Kidney capillary endothelial cell (primary cell): Measurements from ENCODE around the gene RAB40AL.
"Not testable (repeated sequence)": the region's sequence is repeated elsewhere in the genome, so short reads cannot be mapped to it uniquely, and the experiment has no call there.

Source experiments
- DNase-seq: peaks from one replicate; pipeline ENCODE4 v3.0.0-alpha.2; 2018; ENCODE audit warnings: low spot score

The RAB40AL gene

DNA sequence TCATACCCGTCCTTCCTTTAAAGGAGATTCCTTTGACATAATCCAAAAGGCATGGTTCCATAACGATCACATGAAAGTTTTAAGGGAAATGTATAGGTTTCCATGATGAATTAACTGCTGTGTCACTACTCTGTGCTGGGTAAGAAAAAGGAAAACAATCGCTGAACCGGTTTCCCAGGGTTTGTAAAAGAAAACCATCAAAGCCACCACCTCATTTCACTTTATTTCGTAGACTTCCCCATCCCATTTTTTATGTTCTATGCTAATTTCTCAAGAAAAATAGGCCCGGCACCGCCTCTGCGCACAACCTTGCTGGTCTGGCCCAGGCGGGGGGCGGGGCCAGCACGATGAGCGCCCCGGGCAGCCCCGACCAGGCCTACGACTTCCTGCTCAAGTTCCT, at the start of gene RAB40AL:
Gene RAB40AL (plus strand): TSS at position 301 of the 400 bp plus-strand sequence. CDS start 47 bp downstream, at position 348.
- not testable (repeated sequence) for DNase-seq

DNA sequence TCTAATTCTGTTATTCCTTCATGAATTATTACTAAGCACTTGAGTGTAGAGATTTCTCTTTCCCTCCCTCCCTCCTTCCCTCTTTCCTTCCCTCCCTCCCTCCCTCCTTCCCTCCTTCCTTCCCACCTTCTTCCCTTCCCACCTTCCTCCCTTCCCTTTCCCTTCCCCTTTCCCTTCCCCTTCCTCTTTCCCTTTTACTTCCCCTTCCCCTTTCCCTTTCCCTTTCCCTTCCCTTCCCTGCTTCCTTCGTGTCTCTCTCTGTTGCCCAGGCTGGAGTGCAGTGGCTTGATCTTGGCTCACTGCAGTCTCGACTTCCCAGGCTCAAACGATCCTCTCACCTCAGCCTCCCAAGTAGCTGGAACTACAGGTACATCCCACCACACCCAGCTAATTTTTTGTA, 49.4 kb upstream of the RAB40AL start:
- DNase-seq = no peak

GRCh38 chrX:102892103-102892502, 45.0 kb upstream of the RAB40AL start:
- DNase-seq = no peak

DNA sequence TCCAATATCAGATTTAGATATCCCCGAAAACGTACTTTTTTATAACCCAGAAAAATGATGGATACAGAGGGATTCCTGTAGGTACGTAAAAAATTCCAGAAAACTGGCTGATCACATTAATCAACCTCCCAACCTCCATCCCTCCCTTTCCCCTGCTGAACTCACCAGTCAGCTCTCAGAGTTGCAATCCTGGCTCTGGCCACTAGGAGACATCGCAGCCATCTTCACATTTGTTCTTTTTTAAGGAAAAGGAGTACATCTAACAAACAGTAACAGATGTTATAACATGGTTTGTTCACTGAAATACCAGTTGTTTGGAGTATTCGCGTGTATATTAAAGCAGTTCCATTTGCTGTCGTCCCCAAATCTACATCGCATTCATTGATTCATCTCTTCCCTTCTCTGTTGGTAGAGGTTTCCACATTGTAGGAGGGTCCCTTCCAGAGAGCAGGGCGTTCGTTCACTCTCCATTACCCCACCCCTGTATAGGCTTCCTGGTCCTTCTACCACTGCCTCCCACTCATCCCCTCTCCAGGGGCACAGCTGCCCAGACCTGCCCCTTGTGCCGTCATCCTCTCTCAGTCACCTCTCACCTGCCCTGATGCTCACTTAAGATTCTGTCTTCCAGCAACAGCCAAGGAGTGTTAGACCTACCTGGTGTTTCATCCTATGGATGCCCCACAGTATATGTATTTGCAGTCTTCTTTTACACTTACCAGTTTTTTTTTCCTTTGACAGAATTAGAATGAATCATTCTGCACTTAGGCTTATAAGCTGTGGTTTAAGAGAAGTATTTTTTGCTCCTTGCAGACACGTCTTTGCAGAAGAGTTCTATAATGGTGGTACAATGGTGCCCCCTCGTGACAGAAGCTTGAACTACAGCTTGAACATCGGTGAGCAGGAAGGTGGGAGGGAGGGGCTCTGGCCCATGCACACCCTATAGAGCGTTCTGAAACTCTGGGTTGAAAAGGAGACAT, 36.8 kb upstream of the RAB40AL start:
- DNase-seq = peak; percentile 40

GRCh38 chrX:102902355-102902754, 34.7 kb upstream of the RAB40AL start:
- DNase-seq = no peak

DNA sequence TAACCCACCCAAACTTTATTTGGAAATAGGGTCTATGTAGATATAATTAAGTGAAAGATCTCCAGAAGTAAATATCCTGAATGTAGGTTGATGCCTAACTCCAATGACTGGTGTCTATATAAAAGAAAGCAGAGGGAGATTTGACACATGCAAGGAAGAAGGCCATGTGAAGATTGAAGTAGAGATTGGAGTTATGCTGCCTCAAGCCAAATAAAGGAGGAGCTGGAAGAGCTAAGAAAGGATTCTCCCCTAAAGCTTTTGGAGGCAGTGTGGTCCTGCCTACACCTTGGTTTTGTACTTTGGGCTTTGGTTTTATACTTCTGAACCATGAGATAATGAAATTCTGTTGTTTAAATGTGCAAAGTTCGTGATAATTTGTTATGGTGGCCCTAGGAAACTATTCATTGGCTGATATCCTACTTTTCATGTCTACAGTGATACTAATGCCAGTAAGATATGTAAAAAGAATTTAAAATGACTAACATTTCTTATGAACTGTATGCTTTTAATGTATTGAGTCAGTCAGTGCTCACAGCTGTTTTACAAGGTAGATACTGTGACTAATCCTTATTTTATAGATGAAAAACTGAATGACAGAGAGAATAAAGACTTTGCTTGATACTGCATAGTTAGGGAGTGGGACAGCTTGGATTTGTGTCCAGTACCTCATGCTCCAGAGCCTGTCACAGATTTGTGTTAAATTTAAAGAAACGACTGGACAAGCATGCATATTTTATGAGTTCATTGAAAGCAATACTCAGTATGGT, 5.9 kb upstream of the RAB40AL start:
- DNase-seq = no peak

- DNase-seq = peak; percentile 21
These were observed 2.4 kb upstream of the RAB40AL start for GRCh38 chrX:102934624-102935023.

DNA sequence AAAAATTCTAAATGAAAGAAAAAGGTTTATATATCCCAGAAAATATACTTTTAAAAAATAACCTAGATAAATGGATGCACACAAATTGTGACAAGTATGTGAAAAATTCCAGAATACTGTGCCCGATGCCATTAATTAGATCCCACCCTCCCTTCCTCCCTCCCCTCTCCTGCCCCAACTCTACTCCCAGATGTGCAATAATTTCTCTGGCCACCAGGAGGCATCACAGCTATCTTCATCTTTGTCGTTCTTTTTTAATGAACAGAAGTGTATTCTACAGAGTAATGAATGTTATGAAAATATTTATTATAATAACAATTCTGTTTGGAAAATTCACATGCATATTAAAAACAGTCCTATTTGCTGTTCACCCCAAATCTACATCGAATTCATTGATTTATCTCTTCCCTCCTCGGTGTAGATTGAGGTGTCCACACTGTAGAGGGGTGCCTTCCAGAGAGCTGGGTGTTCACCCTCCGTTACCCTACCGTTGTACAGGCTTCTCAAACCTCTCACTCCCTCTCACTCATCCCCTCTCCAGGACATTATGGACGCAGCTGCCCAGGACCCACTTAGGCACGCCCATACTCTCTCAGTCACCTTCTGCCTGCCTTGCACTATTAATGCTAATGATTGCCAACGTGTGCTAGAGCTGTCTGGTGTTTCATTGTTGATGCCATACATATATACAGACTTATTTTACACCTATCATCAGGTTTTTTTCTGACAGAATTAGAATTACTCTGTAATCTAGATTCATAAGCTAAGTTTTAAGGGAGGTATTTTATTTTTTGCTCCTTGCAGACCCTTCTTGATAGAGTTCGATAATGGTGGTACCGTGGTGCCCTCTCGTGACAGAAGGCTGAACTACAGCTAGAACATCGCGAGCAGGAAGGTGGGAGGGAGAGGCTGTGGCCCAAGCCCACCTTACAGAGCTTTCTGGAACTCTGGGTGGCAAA, 14.1 kb downstream of the RAB40AL start:
- DNase-seq = peak; percentile 26

DNA sequence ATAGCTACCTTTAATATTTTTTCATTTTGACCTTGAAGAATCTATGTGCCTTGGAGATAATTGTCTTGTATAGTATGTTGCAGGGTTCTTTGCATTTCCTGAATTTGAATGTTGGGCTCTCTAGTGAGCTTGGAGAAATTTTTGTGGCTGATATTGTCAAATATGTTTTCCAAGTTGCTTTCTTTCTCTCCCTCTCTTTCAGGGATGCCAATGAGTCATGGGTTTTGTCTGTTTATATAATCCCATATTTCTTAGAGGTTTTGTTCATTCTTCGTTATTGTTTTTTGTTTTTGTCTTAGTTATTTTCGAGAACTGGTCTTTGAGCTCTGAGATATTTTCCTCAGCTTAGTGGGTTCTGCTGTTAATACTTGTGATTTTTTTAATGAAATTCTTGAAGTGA, 20.7 kb downstream of the RAB40AL start:
- DNase-seq = no peak

DNA sequence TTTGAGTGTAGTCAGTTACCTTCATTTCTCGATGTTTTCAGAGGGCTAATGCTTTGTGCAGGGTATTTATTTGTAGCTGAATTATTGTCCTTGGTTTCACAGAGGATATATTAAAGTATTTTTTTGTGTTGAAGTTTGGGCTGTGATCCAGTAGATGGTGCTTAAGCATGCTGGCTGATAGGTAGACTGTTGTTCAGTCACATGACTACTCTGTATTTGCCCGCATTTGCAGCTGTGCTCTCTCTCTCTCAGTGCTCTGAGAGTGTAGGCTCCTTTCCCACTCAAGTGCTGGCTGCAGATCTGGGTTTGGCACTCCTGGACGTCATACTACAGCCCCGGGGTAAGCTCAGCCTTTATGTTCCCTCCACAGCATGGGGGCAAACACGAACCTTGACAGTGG, 21.7 kb downstream of the RAB40AL start:
- DNase-seq = no peak

DNA sequence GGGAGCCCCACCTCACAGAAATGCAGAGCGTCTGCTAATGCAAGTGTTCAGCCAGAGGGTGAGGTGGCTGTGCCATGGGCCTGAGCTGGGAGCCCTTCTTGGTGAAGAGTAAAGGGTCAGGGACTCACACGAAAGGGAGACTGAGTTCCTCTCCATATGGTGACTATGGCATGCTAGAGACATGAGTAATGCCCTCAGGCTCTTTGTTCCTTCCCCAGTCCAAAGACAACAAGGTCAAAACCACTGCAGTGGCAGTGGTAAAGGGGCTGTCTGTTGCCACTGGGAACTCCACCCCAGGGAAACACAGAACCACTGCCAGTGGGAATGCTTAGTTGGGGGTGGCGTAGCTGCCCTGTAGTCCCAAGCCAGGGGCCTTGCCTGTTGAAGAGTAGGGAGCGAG, 22.4 kb downstream of the RAB40AL start:
- DNase-seq = no peak

DNA sequence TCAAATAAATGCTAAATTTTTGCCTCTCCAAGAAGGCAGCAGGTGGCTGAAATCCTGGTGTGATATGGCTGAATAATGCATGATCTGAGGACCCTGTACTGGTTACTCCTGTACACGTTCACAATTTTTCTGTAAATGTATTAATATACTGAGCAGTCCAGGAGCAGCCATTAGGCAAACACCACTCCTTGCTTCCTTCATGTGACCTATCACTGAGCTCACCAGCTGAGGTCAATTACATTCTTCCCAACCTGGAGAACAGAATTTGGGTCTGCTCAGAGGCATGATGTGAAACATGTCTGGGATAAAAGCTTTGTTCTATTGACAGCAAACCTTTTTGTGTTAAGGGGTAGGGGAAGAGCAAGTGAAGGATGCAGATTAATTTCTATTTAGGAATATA, 26.9 kb downstream of the RAB40AL start:
- DNase-seq = no peak

DNA sequence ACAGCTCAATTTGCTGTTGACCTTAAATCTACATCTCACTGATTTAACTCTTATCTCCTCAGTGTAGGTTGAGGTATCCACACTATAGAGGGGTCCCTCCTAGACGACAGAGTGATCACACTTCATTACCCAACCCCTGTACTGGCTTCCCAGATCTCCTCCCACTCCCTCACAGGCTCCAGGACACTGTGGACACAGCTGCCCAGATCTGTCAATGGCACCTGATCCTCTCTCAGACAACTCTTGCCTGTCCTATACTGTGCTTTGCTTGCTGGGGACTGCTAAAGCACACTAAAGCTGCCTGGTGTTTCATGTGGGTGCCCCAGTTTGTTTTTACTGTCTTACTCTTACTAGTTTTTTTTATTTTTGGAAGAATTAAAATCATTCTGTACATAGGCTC, 27.9 kb downstream of the RAB40AL start:
- DNase-seq = no peak

DNA sequence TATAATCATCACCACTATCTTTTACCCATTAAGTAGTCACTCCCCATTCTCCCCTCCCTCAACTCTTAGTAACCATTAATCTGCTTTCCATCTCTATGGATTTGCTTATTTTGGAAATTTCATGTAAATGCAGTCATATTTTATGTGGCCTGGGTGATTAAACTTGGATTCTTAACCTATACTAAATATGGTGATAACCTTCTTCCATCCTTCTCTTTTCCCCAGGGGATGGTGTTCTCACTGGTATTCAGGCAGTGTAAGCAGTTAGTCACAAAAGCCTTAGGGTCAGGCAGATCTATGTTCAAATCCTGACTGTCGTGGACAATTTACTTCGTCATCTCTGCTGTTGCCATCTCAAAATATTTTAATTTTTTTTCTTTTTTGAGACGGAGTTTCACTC, 29.6 kb downstream of the RAB40AL start:
- no peak for DNase-seq

- DNase-seq = no peak
These were observed 31.1 kb downstream of the RAB40AL start for GRCh38 chrX:102968216-102968615.

DNA sequence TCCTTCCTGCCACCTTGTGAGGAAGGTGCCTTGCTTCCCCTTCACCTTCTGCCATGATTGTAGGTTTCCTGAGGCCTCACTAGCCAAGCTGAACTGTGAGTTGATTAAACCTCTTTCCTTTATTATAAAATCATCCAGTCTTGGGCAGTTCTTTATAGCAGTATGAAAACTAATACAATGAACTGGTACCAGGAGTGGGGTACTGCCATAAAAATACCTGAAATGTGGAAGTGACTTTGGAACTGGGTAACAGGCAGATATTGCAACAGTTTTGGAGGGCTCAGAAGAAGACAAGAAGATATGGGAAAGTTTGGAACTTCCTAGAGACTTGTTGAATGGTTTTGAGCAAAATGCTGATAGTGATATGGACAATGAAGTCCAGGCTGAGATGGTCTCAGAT, 34.5 kb downstream of the RAB40AL start:
- DNase-seq = not testable (repeated sequence)

GRCh38 chrX:102975016-102975415, 37.9 kb downstream of the RAB40AL start:
- DNase-seq = no peak

DNA sequence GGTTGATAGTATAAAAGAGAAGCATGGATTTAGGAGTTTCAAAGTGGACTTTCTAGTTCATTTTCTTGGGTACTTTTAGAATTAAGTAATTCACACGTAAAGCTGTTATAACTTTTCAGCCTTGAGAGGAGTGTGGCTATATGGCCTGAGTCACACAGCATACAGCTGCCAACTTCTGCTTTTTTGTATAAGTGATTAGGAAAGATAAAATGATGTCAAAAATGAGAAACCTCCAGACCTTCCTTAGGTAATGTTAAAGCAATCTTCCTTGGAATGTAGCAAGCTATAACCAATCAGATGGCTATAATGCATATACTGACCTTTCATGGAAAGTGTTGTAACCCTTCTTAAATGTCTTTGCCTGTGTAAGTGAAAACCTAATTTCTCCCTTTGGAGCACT, 39.2 kb downstream of the RAB40AL start:
- no peak for DNase-seq

- no peak for DNase-seq
These were observed 39.9 kb downstream of the RAB40AL start for GRCh38 chrX:102976793-102977495.

DNA sequence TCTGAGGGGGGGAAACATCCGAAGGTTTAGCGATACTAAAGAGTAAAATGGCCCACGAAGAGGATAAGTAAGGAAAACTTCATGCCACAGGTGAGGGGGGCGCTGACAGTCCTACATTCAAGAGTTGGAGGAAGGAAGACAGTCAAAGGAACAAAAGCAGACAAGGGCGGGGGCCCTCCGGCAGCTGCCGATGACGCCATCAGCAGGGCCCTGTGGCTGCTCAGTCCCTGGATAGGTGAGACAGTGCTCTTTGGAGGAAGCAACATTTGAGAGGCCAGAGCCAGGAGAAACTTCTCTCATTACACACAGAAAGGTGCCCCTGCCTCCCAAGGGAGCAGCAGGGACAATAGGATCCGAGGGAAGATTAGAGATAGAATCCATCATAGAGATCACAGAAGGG, 41.5 kb downstream of the RAB40AL start:
- DNase-seq = no peak

GRCh38 chrX:102979536-102979935, 42.5 kb downstream of the RAB40AL start:
- DNase-seq = no peak
